ENCODE results near the gene CTDSPL.

- TF ChIP-seq ZC3H10 (CRISPR knock-in tag; IDR thresholded peaks at IDR 0.05) (no peak), ESRRG (CRISPR knock-in tag; IDR thresholded peaks at IDR 0.05) (no peak), GLIS3 (CRISPR knock-in tag; IDR thresholded peaks at IDR 0.05) (no peak), ZFP3 (CRISPR knock-in tag; IDR thresholded peaks at IDR 0.05) (0 out of 2 replicates have a peak, but pooled peaks have one; percentile 45), ZNF70 (CRISPR knock-in tag; IDR thresholded peaks at IDR 0.05) (no peak), ZFP30 (CRISPR knock-in tag; IDR thresholded peaks at IDR 0.05) (no peak)
- TF ChIP-seq, protein P1, sequence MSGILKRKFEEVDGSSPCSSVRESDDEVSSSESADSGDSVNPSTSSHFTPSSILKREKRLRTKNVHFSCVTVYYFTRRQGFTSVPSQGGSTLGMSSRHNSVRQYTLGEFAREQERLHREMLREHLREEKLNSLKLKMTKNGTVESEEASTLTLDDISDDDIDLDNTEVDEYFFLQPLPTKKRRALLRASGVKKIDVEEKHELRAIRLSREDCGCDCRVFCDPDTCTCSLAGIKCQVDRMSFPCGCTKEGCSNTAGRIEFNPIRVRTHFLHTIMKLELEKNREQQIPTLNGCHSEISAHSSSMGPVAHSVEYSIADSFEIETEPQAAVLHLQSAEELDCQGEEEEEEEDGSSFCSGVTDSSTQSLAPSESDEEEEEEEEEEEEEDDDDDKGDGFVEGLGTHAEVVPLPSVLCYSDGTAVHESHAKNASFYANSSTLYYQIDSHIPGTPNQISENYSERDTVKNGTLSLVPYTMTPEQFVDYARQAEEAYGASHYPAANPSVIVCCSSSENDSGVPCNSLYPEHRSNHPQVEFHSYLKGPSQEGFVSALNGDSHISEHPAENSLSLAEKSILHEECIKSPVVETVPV (CRISPR knock-in tag; IDR thresholded peaks at IDR 0.05) = no peak
- TF ChIP-seq, protein P2, sequence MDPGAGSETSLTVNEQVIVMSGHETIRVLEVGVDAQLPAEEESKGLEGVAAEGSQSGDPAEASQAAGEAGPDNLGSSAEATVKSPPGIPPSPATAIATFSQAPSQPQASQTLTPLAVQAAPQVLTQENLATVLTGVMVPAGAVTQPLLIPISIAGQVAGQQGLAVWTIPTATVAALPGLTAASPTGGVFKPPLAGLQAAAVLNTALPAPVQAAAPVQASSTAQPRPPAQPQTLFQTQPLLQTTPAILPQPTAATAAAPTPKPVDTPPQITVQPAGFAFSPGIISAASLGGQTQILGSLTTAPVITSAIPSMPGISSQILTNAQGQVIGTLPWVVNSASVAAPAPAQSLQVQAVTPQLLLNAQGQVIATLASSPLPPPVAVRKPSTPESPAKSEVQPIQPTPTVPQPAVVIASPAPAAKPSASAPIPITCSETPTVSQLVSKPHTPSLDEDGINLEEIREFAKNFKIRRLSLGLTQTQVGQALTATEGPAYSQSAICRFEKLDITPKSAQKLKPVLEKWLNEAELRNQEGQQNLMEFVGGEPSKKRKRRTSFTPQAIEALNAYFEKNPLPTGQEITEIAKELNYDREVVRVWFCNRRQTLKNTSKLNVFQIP (CRISPR knock-in tag; IDR thresholded peaks at IDR 0.05; ENCODE audit: borderline replicate concordance, low read depth) = no peak
These were observed 44.5 kb downstream of the CTDSPL start for GRCh38 chr3:37905987-37906674.

Measured in SK-N-SH treated with all-trans-retinoic acid at 6 μM for 48 hours (cell line).